ENCODE measurements around the gene PLA2G6. TPM values are rescaled to one million over a fixed set of nuclear protein-coding genes. Genes with fewer than 3 reads are reported as not detected.
A peak's percentile ranks its signal among the peaks of the same experiment; 100 is the strongest.

PLA2G6 gene
- total and polyA plus RNA-seq, 2 of the 4 experiments (the other 2 are of a cell fraction), result 6.1 to 10.3 TPM

DNA sequence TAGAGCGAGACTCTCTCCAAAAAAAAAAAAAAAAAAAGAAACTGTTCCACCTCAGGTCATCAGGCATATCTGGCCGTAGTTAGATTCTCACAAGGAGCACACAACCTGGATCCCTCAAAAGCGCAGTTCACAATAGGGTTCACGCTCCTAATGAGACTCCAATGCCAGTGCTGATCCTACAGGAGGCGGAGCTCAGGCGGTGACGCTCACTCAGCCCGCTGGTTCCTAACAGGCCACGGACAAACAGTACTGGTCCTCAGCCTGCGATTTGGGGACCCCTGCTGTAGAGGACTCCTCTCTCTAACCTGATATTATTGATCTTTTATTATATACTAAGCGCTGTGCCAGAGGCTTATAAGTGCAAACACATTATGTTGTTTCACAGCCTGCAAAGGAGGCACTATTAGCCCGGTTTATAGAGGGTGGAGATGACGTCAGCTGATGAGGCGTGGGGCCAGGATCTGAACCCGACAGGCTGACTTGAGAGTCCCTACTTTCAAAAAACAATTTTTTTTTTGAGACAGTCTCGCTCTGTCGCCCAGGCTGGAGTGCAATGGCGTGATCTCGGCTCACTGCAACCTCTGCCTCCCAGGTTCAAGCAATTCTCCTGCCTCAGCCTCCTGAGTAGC lies 15.3 kb upstream of the PLA2G6 start:
- intact Hi-C loops (cut with micrococcal nuclease) (no loop called here), dilution Hi-C loops (cut with HindIII; ENCODE audit: low sequenced_read_pairs, unreplicated experiment) (no loop called here), in situ Hi-C loops (cut with MboI; ENCODE audit: low sequenced_read_pairs) (no loop called here)
- Histone ChIP-seq H2BK15ac (ENCODE audit: low read depth, low read length) (no peak overlapping the region), H2BK20ac (ENCODE audit: low read depth, low read length) (no peak overlapping the region), H3K4me1 (ENCODE audit: control insufficient read depth, insufficient read depth, low read length) (peaks cover 16% of the 10 kb centered on the region), H3K4ac (ENCODE audit: low read depth, low read length) (no peak overlapping the region), H3K9me3 (ENCODE audit: control insufficient read depth, insufficient read depth, low read length) (no peaks in the 10 kb centered on the region), H3K27me3 (ENCODE audit: control insufficient read depth, insufficient read depth, low read length) (no peaks in the 10 kb centered on the region), H3K9ac (ENCODE audit: low read depth, low read length) (no peak overlapping the region), H3K79me1 (ENCODE audit: low read depth in 1 of 2, low read length in 2 of 2) (peaks cover 0 to 7% of the 10 kb centered on the region in 2 experiments; a peak in 1 of 4 replicates), H2AK5ac (ENCODE audit: low read depth, low read length) (peak overlapping the region; percentile 13; the same call in 1 of the 2 replicates), H2AK9ac (replicated peaks; ENCODE audit: low read depth, low read length, poor library complexity) (no peak overlapping the region), H3K4me2 (ENCODE audit: low read depth, low read length) (no peak overlapping the region), H2AFZ (replicated peaks; ENCODE audit: low read length, poor library complexity) (peak overlapping the region; percentile 81), H4K20me1 (ENCODE audit: insufficient read depth, low read length) (no peaks in the 10 kb centered on the region), H3K4me3 (ENCODE audit: insufficient read depth, low read depth, low read length) (no peak overlapping the region), H2BK5ac (ENCODE audit: low read depth, low read length, poor library complexity, severe bottlenecking) (no peak overlapping the region), H4K5ac (ENCODE audit: low read depth, low read length) (no peak overlapping the region), H3K36me3 (ENCODE audit: control insufficient read depth, insufficient read depth, low read length) (no peaks in the 10 kb centered on the region), H3K18ac (ENCODE audit: low read depth, low read length) (no peak overlapping the region), H4K8ac (ENCODE audit: low read depth in 2 of 2, low read length in 2 of 2) (no peak overlapping the region), H3K27ac (ENCODE audit: insufficient read depth, low read length) (no peak overlapping the region), H3K23ac (ENCODE audit: low read depth, low read length) (no peak overlapping the region), H3K56ac (ENCODE audit: extremely low read depth, insufficient read depth, low read length) (no peak overlapping the region), H4K91ac (ENCODE audit: insufficient read depth, low read depth, low read length) (no peak overlapping the region), H3K14ac (replicated peaks; ENCODE audit: low read depth, low read length) (no peak overlapping the region), H2BK120ac (ENCODE audit: low read depth, low read length) (no peak overlapping the region), H3K9me1 (ENCODE audit: insufficient read depth, low read length) (peaks cover 16% of the 10 kb centered on the region)
- no TSS peak for BruUV-seq (replicated peaks)
- ATAC-seq (ENCODE audit: low read depth) (no peak), DNase-seq (no peak)
- WGBS, 2 experiments (ENCODE audit: extremely low coverage in 2 of 2, insufficient read length in 1 of 2), result 100% methylated on average over 2 of the region's 19 CpGs; no CpG with 5 or more reads in 1 of the 2 experiments
- TF ChIP-seq POLR2A (IDR thresholded peaks at IDR 0.05; ENCODE audit: low read depth, low read length) (no peak), CEBPB (IDR thresholded peaks at IDR 0.05; ENCODE audit: low read depth, low read length) (no peak), MAZ (IDR thresholded peaks at IDR 0.05; ENCODE audit: borderline replicate concordance, low read depth, low read length) (no peak), RFX5 (IDR thresholded peaks at IDR 0.05; ENCODE audit: low read depth, low read length) (no peak)
- ChIA-PET CTCF (no interaction called here), POLR2A (ENCODE audit: unreplicated experiment) (no interaction called here)

Data from IMR-90 (cell line).